ENCODE data around the gene GPATCH8.

DNA sequence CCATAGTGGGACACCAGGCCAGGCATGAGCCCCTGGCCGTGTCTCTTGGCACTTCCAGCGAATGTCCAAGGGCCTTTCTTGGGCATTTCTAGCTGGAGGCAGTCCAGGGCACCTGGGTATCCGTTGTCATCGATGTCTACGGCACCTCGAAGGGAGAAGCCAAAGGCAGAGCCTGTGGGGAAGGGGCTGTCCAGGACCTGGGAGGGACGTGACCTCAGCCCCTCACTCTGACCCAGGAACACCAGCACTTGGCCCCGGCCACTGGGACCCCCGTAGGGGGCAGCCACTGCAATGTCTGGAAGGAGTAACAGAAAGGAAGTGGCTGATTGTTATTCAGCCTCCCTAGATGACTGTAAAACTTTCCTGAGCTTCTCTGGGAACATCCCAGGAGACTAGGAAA, 122.4 kb downstream of the GPATCH8 start:
- TF ChIP-seq, protein P1, sequence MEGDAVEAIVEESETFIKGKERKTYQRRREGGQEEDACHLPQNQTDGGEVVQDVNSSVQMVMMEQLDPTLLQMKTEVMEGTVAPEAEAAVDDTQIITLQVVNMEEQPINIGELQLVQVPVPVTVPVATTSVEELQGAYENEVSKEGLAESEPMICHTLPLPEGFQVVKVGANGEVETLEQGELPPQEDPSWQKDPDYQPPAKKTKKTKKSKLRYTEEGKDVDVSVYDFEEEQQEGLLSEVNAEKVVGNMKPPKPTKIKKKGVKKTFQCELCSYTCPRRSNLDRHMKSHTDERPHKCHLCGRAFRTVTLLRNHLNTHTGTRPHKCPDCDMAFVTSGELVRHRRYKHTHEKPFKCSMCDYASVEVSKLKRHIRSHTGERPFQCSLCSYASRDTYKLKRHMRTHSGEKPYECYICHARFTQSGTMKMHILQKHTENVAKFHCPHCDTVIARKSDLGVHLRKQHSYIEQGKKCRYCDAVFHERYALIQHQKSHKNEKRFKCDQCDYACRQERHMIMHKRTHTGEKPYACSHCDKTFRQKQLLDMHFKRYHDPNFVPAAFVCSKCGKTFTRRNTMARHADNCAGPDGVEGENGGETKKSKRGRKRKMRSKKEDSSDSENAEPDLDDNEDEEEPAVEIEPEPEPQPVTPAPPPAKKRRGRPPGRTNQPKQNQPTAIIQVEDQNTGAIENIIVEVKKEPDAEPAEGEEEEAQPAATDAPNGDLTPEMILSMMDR (conservative IDR thresholded peaks at IDR 0.05; ENCODE audit: low read depth, low read length) = no peak
- TF ChIP-seq EZH2 (IDR thresholded peaks at IDR 0.05; ENCODE audit: borderline replicate concordance, low read depth, low read length, poor library complexity, severe bottlenecking) = no peak
